ENCODE results near the gene PDCD1.

- TF ChIP-seq, protein P1, sequence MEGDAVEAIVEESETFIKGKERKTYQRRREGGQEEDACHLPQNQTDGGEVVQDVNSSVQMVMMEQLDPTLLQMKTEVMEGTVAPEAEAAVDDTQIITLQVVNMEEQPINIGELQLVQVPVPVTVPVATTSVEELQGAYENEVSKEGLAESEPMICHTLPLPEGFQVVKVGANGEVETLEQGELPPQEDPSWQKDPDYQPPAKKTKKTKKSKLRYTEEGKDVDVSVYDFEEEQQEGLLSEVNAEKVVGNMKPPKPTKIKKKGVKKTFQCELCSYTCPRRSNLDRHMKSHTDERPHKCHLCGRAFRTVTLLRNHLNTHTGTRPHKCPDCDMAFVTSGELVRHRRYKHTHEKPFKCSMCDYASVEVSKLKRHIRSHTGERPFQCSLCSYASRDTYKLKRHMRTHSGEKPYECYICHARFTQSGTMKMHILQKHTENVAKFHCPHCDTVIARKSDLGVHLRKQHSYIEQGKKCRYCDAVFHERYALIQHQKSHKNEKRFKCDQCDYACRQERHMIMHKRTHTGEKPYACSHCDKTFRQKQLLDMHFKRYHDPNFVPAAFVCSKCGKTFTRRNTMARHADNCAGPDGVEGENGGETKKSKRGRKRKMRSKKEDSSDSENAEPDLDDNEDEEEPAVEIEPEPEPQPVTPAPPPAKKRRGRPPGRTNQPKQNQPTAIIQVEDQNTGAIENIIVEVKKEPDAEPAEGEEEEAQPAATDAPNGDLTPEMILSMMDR (IDR thresholded peaks at IDR 0.05), result no peak
- TF ChIP-seq POLR2A (IDR thresholded peaks at IDR 0.05), result no peak
Observed at GRCh38 chr2:241833101-241833663, 25.5 kb downstream of the PDCD1 start.

Measured in ovary (tissue), 3 donors.